WTC11 (cell line): Measurements from ENCODE around the gene GDF11.

Source experiments
- JUN ChIP-seq: sonication (generic); formaldehyde crosslinking; IDR thresholded peaks from 2 replicates; pipeline ENCODE4 v1.8.0; 2023; ENCODE audit warnings: mild to moderate bottlenecking, missing genetic modification reagents
- NFYB ChIP-seq: sonication (generic); formaldehyde crosslinking; conservative IDR thresholded peaks from 2 replicates; pipeline ENCODE4 v1.8.0; 2022; ENCODE audit warnings: low read depth, missing genetic modification reagents
- TF ChIP-seq, protein P1 (sequence below): sonication (generic); formaldehyde crosslinking; IDR thresholded peaks from 2 replicates; pipeline ENCODE4 v1.8.0; 2022; ENCODE audit warnings: mild to moderate bottlenecking, missing genetic modification reagents
- TF ChIP-seq, protein P2 (sequence below): fragments of 200-600 bp; IDR thresholded peaks from 2 replicates; pipeline ENCODE4 v1.8.0; 2022; ENCODE audit warnings: antibody characterized with exemption
- TF ChIP-seq, protein P3 (sequence below): sonication (generic); formaldehyde crosslinking; conservative IDR thresholded peaks from 2 replicates; pipeline ENCODE4 v1.8.1; 2022; ENCODE audit warnings: mild to moderate bottlenecking, missing genetic modification reagents

DNA sequence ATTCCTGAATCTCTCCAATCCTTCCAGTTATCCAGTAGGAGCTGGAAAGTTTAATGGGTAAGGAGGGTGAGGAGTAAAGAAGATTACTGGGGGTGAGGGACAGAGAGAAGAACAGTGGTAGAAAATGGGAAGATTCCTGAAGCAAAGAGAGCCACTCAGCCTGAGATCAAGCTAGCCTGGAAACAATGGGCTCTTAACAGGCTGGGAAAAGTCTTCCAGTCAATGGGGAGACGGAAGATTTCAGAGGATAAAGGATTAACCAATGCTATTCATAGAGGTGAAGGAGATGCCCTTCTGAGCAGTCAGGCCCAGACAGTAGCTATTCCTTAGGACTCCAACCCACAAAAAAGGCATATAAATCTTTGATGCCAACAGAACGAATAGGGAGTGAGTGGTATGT, 14.8 kb downstream of the GDF11 start:
- TF ChIP-seq, protein P1, sequence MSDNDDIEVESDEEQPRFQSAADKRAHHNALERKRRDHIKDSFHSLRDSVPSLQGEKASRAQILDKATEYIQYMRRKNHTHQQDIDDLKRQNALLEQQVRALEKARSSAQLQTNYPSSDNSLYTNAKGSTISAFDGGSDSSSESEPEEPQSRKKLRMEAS (CRISPR knock-in tag): no peak
- TF ChIP-seq NFYB (CRISPR knock-in tag) (no peak), JUN (no peak)
- TF ChIP-seq, protein P2, sequence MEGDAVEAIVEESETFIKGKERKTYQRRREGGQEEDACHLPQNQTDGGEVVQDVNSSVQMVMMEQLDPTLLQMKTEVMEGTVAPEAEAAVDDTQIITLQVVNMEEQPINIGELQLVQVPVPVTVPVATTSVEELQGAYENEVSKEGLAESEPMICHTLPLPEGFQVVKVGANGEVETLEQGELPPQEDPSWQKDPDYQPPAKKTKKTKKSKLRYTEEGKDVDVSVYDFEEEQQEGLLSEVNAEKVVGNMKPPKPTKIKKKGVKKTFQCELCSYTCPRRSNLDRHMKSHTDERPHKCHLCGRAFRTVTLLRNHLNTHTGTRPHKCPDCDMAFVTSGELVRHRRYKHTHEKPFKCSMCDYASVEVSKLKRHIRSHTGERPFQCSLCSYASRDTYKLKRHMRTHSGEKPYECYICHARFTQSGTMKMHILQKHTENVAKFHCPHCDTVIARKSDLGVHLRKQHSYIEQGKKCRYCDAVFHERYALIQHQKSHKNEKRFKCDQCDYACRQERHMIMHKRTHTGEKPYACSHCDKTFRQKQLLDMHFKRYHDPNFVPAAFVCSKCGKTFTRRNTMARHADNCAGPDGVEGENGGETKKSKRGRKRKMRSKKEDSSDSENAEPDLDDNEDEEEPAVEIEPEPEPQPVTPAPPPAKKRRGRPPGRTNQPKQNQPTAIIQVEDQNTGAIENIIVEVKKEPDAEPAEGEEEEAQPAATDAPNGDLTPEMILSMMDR: no peak
- TF ChIP-seq, protein P3, sequence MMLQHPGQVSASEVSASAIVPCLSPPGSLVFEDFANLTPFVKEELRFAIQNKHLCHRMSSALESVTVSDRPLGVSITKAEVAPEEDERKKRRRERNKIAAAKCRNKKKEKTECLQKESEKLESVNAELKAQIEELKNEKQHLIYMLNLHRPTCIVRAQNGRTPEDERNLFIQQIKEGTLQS (CRISPR knock-in tag): no peak
